ENCODE results near the gene LRRIQ1. TPM values are rescaled to one million over a fixed set of nuclear protein-coding genes. Genes with fewer than 3 reads are reported as not detected.

LRRIQ1 gene
- total and polyA plus RNA-seq, 2 of the 4 experiments (the other 2 are of a cell fraction) = under 0.01 to 0.05 TPM

- no TSS peak for BruUV-seq (replicated peaks)
- H2BK20ac ChIP-seq (ENCODE audit: low read depth, low read length) = no peak overlapping the region
- H2AK9ac ChIP-seq (replicated peaks; ENCODE audit: low read depth, low read length, poor library complexity) = no peak overlapping the region
- dilution Hi-C loops (cut with HindIII; ENCODE audit: low sequenced_read_pairs, unreplicated experiment) (no loop called here), in situ Hi-C loops (cut with MboI; ENCODE audit: low sequenced_read_pairs) (no loop called here), intact Hi-C loops (cut with micrococcal nuclease) (no loop called here)
- H3K79me1 ChIP-seq (ENCODE audit: low read depth in 1 of 2, low read length in 2 of 2) = no peaks in the 10 kb centered on the region
- ChIA-PET CTCF (no interaction called here), POLR2A (ENCODE audit: unreplicated experiment) (no interaction called here)
- no peaks in the 10 kb centered on the region for H3K36me3 ChIP-seq (ENCODE audit: control insufficient read depth, insufficient read depth, low read length)
- H3K9me1 ChIP-seq (ENCODE audit: insufficient read depth, low read length) = no peaks in the 10 kb centered on the region
- no peaks in the 10 kb centered on the region for H3K4me1 ChIP-seq (ENCODE audit: control insufficient read depth, insufficient read depth, low read length)
- H3K9ac ChIP-seq (ENCODE audit: low read depth, low read length) = no peak overlapping the region
- H3K27me3 ChIP-seq (ENCODE audit: control insufficient read depth, insufficient read depth, low read length) = no peaks in the 10 kb centered on the region
- no peak overlapping the region for H3K23ac ChIP-seq (ENCODE audit: low read depth, low read length)
- no peak for ATAC-seq (ENCODE audit: low read depth)
- DNase-seq = no peak
- no peak overlapping the region for H4K91ac ChIP-seq (ENCODE audit: insufficient read depth, low read depth, low read length)
- no peak overlapping the region for H3K14ac ChIP-seq (replicated peaks; ENCODE audit: low read depth, low read length)
- H3K56ac ChIP-seq (ENCODE audit: extremely low read depth, insufficient read depth, low read length) = no peak overlapping the region
- no peak for TF ChIP-seq BHLHE40 (IDR thresholded peaks at IDR 0.05; ENCODE audit: low read depth, low read length)
- TF ChIP-seq CEBPB (IDR thresholded peaks at IDR 0.05; ENCODE audit: low read depth, low read length) = no peak
- H4K5ac ChIP-seq (ENCODE audit: low read depth, low read length) = no peak overlapping the region
- no peak overlapping the region for H4K8ac ChIP-seq (ENCODE audit: low read depth in 2 of 2, low read length in 2 of 2)
- H2AFZ ChIP-seq (replicated peaks; ENCODE audit: low read length, poor library complexity) = no peak overlapping the region
- WGBS, 2 experiments (ENCODE audit: extremely low coverage in 2 of 2, insufficient read length in 1 of 2) = no CpG with 5 or more reads among the region's 2 CpGs
- no peak overlapping the region for H2BK15ac ChIP-seq (ENCODE audit: low read depth, low read length)
- H3K9me3 ChIP-seq (ENCODE audit: control insufficient read depth, insufficient read depth, low read length) = no peaks in the 10 kb centered on the region
- no peak overlapping the region for H2BK120ac ChIP-seq (ENCODE audit: low read depth, low read length)
- no peak overlapping the region for H2AK5ac ChIP-seq (ENCODE audit: low read depth, low read length)
- no peak overlapping the region for H3K4me3 ChIP-seq (ENCODE audit: insufficient read depth, low read depth, low read length)
- no peak overlapping the region for H3K4me2 ChIP-seq (ENCODE audit: low read depth, low read length)
- H3K18ac ChIP-seq (ENCODE audit: low read depth, low read length) = no peak overlapping the region
- no peaks in the 10 kb centered on the region for H4K20me1 ChIP-seq (ENCODE audit: insufficient read depth, low read length)
- no peak overlapping the region for H2BK5ac ChIP-seq (ENCODE audit: low read depth, low read length, poor library complexity, severe bottlenecking)
- no peak overlapping the region for H3K27ac ChIP-seq (ENCODE audit: insufficient read depth, low read length)
- no peak overlapping the region for H3K4ac ChIP-seq (ENCODE audit: low read depth, low read length)
Measured at GRCh38 chr12:85237327-85237726, 201.2 kb downstream of the LRRIQ1 start.
